Measurements from ENCODE around the gene COL4A1. TPM values are rescaled to one million over a fixed set of nuclear protein-coding genes. Genes with fewer than 3 reads are reported as not detected.

Gene COL4A1
- total and polyA plus RNA-seq, 2 experiments from 2014 or later, result 184 to 519 TPM

GRCh38 chr13:110293649-110294048 is 13.3 kb downstream of the COL4A1 start:
- Histone ChIP-seq H3K27me3 (replicated peaks; ENCODE audit: insufficient read depth) (no peaks in the 10 kb centered on the region), H3K4me2 (ENCODE audit: unreplicated experiment) (no peak overlapping the region), H3K9me2 (ENCODE audit: insufficient read depth) (no peaks in the 10 kb centered on the region), H3K4me3 (no peak overlapping the region), H3K4me1 (ENCODE audit: insufficient read depth) (peaks cover 6% of the 10 kb centered on the region), H3K27ac (no peak overlapping the region), H2AFZ (no peak overlapping the region), H3F3A (ENCODE audit: insufficient read depth) (peaks cover 9% of the 10 kb centered on the region; the same call in 1 of the 2 replicates), H4K20me1 (ENCODE audit: insufficient read depth) (no peaks in the 10 kb centered on the region), H3K36me3 (ENCODE audit: low read depth) (no peaks in the 10 kb centered on the region), H3K9me3 (ENCODE audit: low read depth) (no peaks in the 10 kb centered on the region), H3K9ac (no peak overlapping the region), H3K79me2 (ENCODE audit: insufficient read depth) (peaks cover 26% of the 10 kb centered on the region)
- TF ChIP-seq EZH2phosphoT487 (IDR thresholded peaks at IDR 0.05; ENCODE audit: insufficient read depth, low read depth), result no peak
- no peak for TF ChIP-seq EZH2 (IDR thresholded peaks at IDR 0.05; ENCODE audit: insufficient read depth, poor library complexity, severe bottlenecking)
- DNase-seq, result no peak
- in situ Hi-C loops (cut with MboI), result no loop called here
- WGBS, 2 experiments (ENCODE audit: low coverage in 1 of 2, low lambda C conversion rate in 2 of 2, missing lambda C conversion rate in 2 of 2), result 91 to 92% methylated on average over 3 of the region's 3 CpGs

GRCh38 chr13:110293037-110293436 is 13.9 kb downstream of the COL4A1 start:
- Histone ChIP-seq H3K4me2 (ENCODE audit: unreplicated experiment) (no peak overlapping the region), H3K9me3 (ENCODE audit: low read depth) (no peaks in the 10 kb centered on the region), H3K9ac (no peak overlapping the region), H3K4me1 (ENCODE audit: insufficient read depth) (peaks cover 6% of the 10 kb centered on the region), H3K27me3 (replicated peaks; ENCODE audit: insufficient read depth) (no peaks in the 10 kb centered on the region), H3K79me2 (ENCODE audit: insufficient read depth) (peaks cover 26% of the 10 kb centered on the region), H4K20me1 (ENCODE audit: insufficient read depth) (no peaks in the 10 kb centered on the region), H3K36me3 (ENCODE audit: low read depth) (no peaks in the 10 kb centered on the region), H2AFZ (no peak overlapping the region), H3F3A (ENCODE audit: insufficient read depth) (peaks cover 9% of the 10 kb centered on the region; the same call in 1 of the 2 replicates), H3K9me2 (ENCODE audit: insufficient read depth) (no peaks in the 10 kb centered on the region), H3K27ac (no peak overlapping the region), H3K4me3 (no peak overlapping the region)
- no peak for TF ChIP-seq EZH2phosphoT487 (IDR thresholded peaks at IDR 0.05; ENCODE audit: insufficient read depth, low read depth)
- no peak for TF ChIP-seq EZH2 (IDR thresholded peaks at IDR 0.05; ENCODE audit: insufficient read depth, poor library complexity, severe bottlenecking)
- in situ Hi-C loops (cut with MboI), result no loop called here
- 83 to 84% methylated on average over 7 of the region's 7 CpGs for WGBS, 2 experiments (ENCODE audit: low coverage in 1 of 2, low lambda C conversion rate in 2 of 2, missing lambda C conversion rate in 2 of 2)
- no peak for DNase-seq

GRCh38 chr13:110291286-110291685 is 15.7 kb downstream of the COL4A1 start:
- no peaks in the 10 kb centered on the region for H4K20me1 ChIP-seq (ENCODE audit: insufficient read depth)

GRCh38 chr13:110290826-110291225 is 16.1 kb downstream of the COL4A1 start:
- Histone ChIP-seq H3K9me2 (ENCODE audit: insufficient read depth) (no peaks in the 10 kb centered on the region), H3K4me3 (no peak overlapping the region), H3F3A (ENCODE audit: insufficient read depth) (peaks cover 9% of the 10 kb centered on the region; the same call in 1 of the 2 replicates), H4K20me1 (ENCODE audit: insufficient read depth) (no peaks in the 10 kb centered on the region), H3K4me1 (ENCODE audit: insufficient read depth) (peaks cover 6% of the 10 kb centered on the region), H3K4me2 (ENCODE audit: unreplicated experiment) (no peak overlapping the region), H3K27ac (no peak overlapping the region), H3K9ac (no peak overlapping the region), H3K79me2 (ENCODE audit: insufficient read depth) (peaks cover 6% of the 10 kb centered on the region), H2AFZ (no peak overlapping the region), H3K27me3 (replicated peaks; ENCODE audit: insufficient read depth) (no peaks in the 10 kb centered on the region), H3K9me3 (ENCODE audit: low read depth) (no peaks in the 10 kb centered on the region), H3K36me3 (ENCODE audit: low read depth) (no peaks in the 10 kb centered on the region)
- no peak for DNase-seq
- TF ChIP-seq EZH2 (IDR thresholded peaks at IDR 0.05; ENCODE audit: insufficient read depth, poor library complexity, severe bottlenecking) (no peak), EZH2phosphoT487 (IDR thresholded peaks at IDR 0.05; ENCODE audit: insufficient read depth, low read depth) (no peak)
- in situ Hi-C loops (cut with MboI), result no loop called here
- WGBS, 2 experiments (ENCODE audit: low coverage in 1 of 2, low lambda C conversion rate in 2 of 2, missing lambda C conversion rate in 2 of 2), result 80 to 89% methylated on average over 10 to 15 of the region's 15 CpGs

More at GRCh38 chr13:110291286-110291685, 15.7 kb downstream of the COL4A1 start:
- Histone ChIP-seq H3K9ac (no peak overlapping the region), H3K4me3 (no peak overlapping the region), H3K4me1 (ENCODE audit: insufficient read depth) (peaks cover 6% of the 10 kb centered on the region), H3K79me2 (ENCODE audit: insufficient read depth) (peaks cover 11% of the 10 kb centered on the region), H3K4me2 (ENCODE audit: unreplicated experiment) (no peak overlapping the region), H3K27me3 (replicated peaks; ENCODE audit: insufficient read depth) (no peaks in the 10 kb centered on the region), H3K36me3 (ENCODE audit: low read depth) (no peaks in the 10 kb centered on the region), H3K9me2 (ENCODE audit: insufficient read depth) (no peaks in the 10 kb centered on the region), H3K9me3 (ENCODE audit: low read depth) (no peaks in the 10 kb centered on the region), H2AFZ (no peak overlapping the region), H3F3A (ENCODE audit: insufficient read depth) (peaks cover 9% of the 10 kb centered on the region; the same call in 1 of the 2 replicates), H3K27ac (no peak overlapping the region)
- TF ChIP-seq EZH2 (IDR thresholded peaks at IDR 0.05; ENCODE audit: insufficient read depth, poor library complexity, severe bottlenecking), result no peak
- TF ChIP-seq EZH2phosphoT487 (IDR thresholded peaks at IDR 0.05; ENCODE audit: insufficient read depth, low read depth), result no peak
- DNase-seq, result no peak
- in situ Hi-C loops (cut with MboI), result no loop called here
- WGBS, 2 experiments (ENCODE audit: low coverage in 1 of 2, low lambda C conversion rate in 2 of 2, missing lambda C conversion rate in 2 of 2), result 87 to 88% methylated on average over 9 of the region's 9 CpGs

Measured in GM23248 (cell line).